Erythroblast (primary cell): ENCODE results near the gene POP7.

Experiments used
- GATA1 ChIP-seq: IDR thresholded peaks from 2 replicates; pipeline ENCODE4 v1.6.1; 2011; ENCODE audit warnings: low read depth, mild to moderate bottlenecking, control low read depth, low read length, moderate library complexity
- POLR2A ChIP-seq: IDR thresholded peaks from 2 replicates; pipeline ENCODE4 v1.6.1; 2011; ENCODE audit warnings: mild to moderate bottlenecking, low read length

DNA sequence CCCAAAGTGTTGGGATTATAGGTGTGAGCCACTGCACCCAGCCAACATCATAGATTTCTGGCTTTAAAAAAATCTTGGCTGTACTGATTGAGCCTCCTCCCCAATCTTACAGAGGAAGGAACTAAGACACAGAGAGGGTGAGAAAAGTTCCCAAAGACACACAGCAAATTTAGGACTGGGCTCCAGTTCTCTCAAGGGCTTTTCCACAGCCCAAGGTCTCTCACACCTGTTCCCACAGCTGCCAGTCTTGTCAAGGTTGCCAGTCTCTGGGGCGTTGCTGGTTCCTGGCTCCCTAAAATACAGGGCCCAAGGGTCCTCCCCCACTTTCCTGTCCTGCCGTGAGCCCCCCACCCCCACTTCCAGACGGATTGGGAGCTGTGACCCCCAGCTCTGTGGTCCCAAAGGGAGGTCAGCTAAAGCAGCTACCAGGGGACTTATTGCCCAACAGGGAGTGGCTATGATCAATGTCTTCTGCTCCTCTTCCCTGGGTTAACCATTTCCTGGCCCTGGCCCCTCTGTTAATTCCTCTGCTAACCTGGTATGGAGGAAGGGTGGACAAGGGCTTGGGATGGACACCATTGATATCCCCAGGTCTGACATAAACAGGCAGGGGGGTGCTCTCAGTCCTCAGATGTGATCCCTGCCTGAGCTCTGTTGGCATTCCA, 24.3 kb downstream of the POP7 start:
- TF ChIP-seq POLR2A (no peak), GATA1 (no peak)
